Fibroblast of skin of left biceps (primary cell): ENCODE data around the gene DISP2.

Experiments
- DNase-seq, 2 experiments: peaks; one replicate each; pipeline ENCODE4 v3.0.0-alpha.2; 2013; ENCODE audit warnings: low read depth in 2 of 2

The DISP2 gene

GRCh38 chr15:40357723-40358470 lies at the start of gene DISP2:
Gene DISP2 (plus strand): TSS chr15:40358219. CDS start chr15:40358322, 103 bp downstream.
- DNase-seq = no peak

GRCh38 chr15:40309344-40309862 lies 48.6 kb upstream of the DISP2 start:
- no peak for DNase-seq

- DNase-seq = no peak
Measured at GRCh38 chr15:40310001-40310959, 47.7 kb upstream of the DISP2 start.

GRCh38 chr15:40310993-40311392 lies 47.0 kb upstream of the DISP2 start:
- DNase-seq = no peak

GRCh38 chr15:40312370-40313158 lies 45.5 kb upstream of the DISP2 start:
- DNase-seq = no peak

GRCh38 chr15:40313531-40314398 lies 44.3 kb upstream of the DISP2 start:
- no peak for DNase-seq

- DNase-seq = no peak
Measured at GRCh38 chr15:40314723-40315276, 43.2 kb upstream of the DISP2 start.

GRCh38 chr15:40316931-40317330 lies 41.1 kb upstream of the DISP2 start:
- DNase-seq = no peak

- no peak for DNase-seq
Measured at GRCh38 chr15:40317580-40317979, 40.4 kb upstream of the DISP2 start.

GRCh38 chr15:40320409-40320808 lies 37.6 kb upstream of the DISP2 start:
- DNase-seq = no peak

GRCh38 chr15:40320931-40321371 lies 37.1 kb upstream of the DISP2 start:
- DNase-seq = no peak

GRCh38 chr15:40322531-40323238 lies 35.3 kb upstream of the DISP2 start:
- DNase-seq = no peak

- DNase-seq = peak; percentile 90 to 91
Measured at GRCh38 chr15:40323239-40323952, 34.6 kb upstream of the DISP2 start, which contains the start of gene INAFM2. Gene INAFM2 (plus strand): TSS chr15:40323692. CDS start chr15:40324056, 364 bp downstream.

- no peak for DNase-seq
Measured at GRCh38 chr15:40323953-40324937, 33.8 kb upstream of the DISP2 start.

GRCh38 chr15:40325188-40325587 lies 32.8 kb upstream of the DISP2 start:
- DNase-seq = no peak

GRCh38 chr15:40325700-40326099 lies 32.3 kb upstream of the DISP2 start:
- DNase-seq = no peak

GRCh38 chr15:40327457-40327856 lies 30.6 kb upstream of the DISP2 start:
- no peak for DNase-seq

- DNase-seq = peak in 1 of 2 experiments; percentile 39
Measured at GRCh38 chr15:40328176-40328575, 29.8 kb upstream of the DISP2 start.
